Measurements from ENCODE around the gene ABTB1.

DNA sequence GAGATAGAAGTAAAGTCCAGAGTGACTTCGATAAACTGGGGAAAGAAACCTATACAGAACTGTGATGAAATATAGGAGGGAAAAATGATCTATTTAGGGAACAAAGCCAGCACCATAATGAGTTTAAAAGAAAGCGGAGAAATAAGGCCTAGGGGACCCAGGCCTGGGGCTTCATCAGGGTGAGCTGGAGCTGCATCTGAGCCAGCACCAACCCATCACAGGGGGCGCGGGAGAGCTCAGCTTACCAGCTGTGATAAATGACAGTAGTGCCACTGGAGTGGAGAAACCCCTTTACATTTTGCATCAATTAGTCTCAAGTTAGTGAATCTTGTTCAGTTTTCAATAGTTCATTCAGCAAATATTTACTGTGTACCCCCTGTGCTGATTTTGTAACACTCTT lies 22.5 kb upstream of the ABTB1 start:
- TF ChIP-seq POLR2A (IDR thresholded peaks at IDR 0.05; ENCODE audit: low read depth, low read length), result no peak
- TF ChIP-seq POLR2AphosphoS5 (IDR thresholded peaks at IDR 0.05; ENCODE audit: low read depth, low read length), result no peak
